Large intestine (tissue), 3 donors: ENCODE results near the gene PEX6. TPM values are rescaled to one million over a fixed set of nuclear protein-coding genes. Genes with fewer than 3 reads are reported as not detected.

Source experiments
- DNase-seq, 2 donors: peaks; one replicate each; pipeline versions ENCODE4 v3.0.0 to v3.0.0-alpha.2; 2013
- H3K27ac ChIP-seq: one replicate; pipeline ENCODE4 v1.5.1; 2013; ENCODE audit warnings: low read length
- H3K27me3 ChIP-seq: 2 replicates; pipeline ENCODE4 v1.6.1; 2013; ENCODE audit warnings: low read length; ENCODE audit not compliant: control insufficient read depth, insufficient read depth
- H3K36me3 ChIP-seq: 2 replicates; pipeline ENCODE4 v1.6.1; 2013; ENCODE audit warnings: low read length; ENCODE audit not compliant: control insufficient read depth, insufficient read depth
- H3K4me1 ChIP-seq: one replicate; pipeline ENCODE4 v1.6.1; 2013; ENCODE audit warnings: low read length; ENCODE audit not compliant: control insufficient read depth, insufficient read depth
- H3K4me3 ChIP-seq: one replicate; pipeline ENCODE4 v1.5.1; 2013; ENCODE audit warnings: low read length
- H3K9me3 ChIP-seq: one replicate; pipeline ENCODE4 v1.6.1; 2013; ENCODE audit warnings: mild to moderate bottlenecking, low read depth, low read length, moderate library complexity; ENCODE audit not compliant: control insufficient read depth
- WGBS: methylation state at CpG from one replicate; pipeline ENCODE4 v1.1.5; 2013; ENCODE audit warnings: low lambda C conversion rate; ENCODE audit not compliant: insufficient coverage; 5-methylcytosine and 5-hydroxymethylcytosine counted together
- polyA plus RNA-seq: library from polyadenylated mRNA; unstranded; fragments of 120-200 nt; gene quantifications from one replicate; pipeline ENCODE4 v1.2.1, GENCODE V29; 2013

Gene PEX6
- polyA plus RNA-seq, 1 donor = 35.7 TPM

- no peaks in the 10 kb centered on the region for H3K9me3 ChIP-seq
- no peak overlapping the region for H3K27ac ChIP-seq
- no peak overlapping the region for H3K4me3 ChIP-seq
- no CpG with 5 or more reads among the region's 11 CpGs for WGBS
- H3K27me3 ChIP-seq = no peaks in the 10 kb centered on the region
- no peak for DNase-seq
- no peaks in the 10 kb centered on the region for H3K4me1 ChIP-seq
- H3K36me3 ChIP-seq = peaks cover 79% of the 10 kb centered on the region
These were observed 11.8 kb downstream of the PEX6 start for GRCh38 chr6:42967228-42967627.

- Histone ChIP-seq H3K4me1 (no peaks in the 10 kb centered on the region), H3K4me3 (no peak overlapping the region), H3K36me3 (peaks cover 78% of the 10 kb centered on the region), H3K9me3 (no peaks in the 10 kb centered on the region), H3K27me3 (no peaks in the 10 kb centered on the region), H3K27ac (no peak overlapping the region)
- no CpG with 5 or more reads among the region's 7 CpGs for WGBS
- DNase-seq = no peak
These were observed 12.4 kb downstream of the PEX6 start for GRCh38 chr6:42966571-42966970.

GRCh38 chr6:42963855-42964605 lies 15.0 kb downstream of the PEX6 start:
- Histone ChIP-seq H3K9me3 (peaks cover 6% of the 10 kb centered on the region), H3K27me3 (peaks cover 8% of the 10 kb centered on the region), H3K4me1 (peaks cover 11% of the 10 kb centered on the region), H3K4me3 (no peak overlapping the region), H3K27ac (no peak overlapping the region), H3K36me3 (peaks cover 64% of the 10 kb centered on the region)
- peak in 1 of 2 donors; percentile 38 for DNase-seq
- 100% methylated on average over 1 of the region's 9 CpGs for WGBS

GRCh38 chr6:42963179-42963854 lies 15.7 kb downstream of the PEX6 start:
- Histone ChIP-seq H3K4me3 (no peak overlapping the region), H3K4me1 (peaks cover 11% of the 10 kb centered on the region), H3K9me3 (peaks cover 6% of the 10 kb centered on the region), H3K27ac (no peak overlapping the region), H3K36me3 (peaks cover 57% of the 10 kb centered on the region), H3K27me3 (peaks cover 8% of the 10 kb centered on the region)
- no peak for DNase-seq
- no CpG with 5 or more reads among the region's 12 CpGs for whole genome bisulfite sequencing

GRCh38 chr6:42962502-42963178 lies 16.3 kb downstream of the PEX6 start:
- no peak overlapping the region for H3K27ac ChIP-seq
- H3K27me3 ChIP-seq = peaks cover 8% of the 10 kb centered on the region
- H3K9me3 ChIP-seq = peaks cover 6% of the 10 kb centered on the region
- H3K36me3 ChIP-seq = peaks cover 52% of the 10 kb centered on the region
- DNase-seq = no peak
- H3K4me1 ChIP-seq = peaks cover 11% of the 10 kb centered on the region
- no CpG with 5 or more reads among the region's 13 CpGs for whole genome bisulfite sequencing
- no peak overlapping the region for H3K4me3 ChIP-seq

- H3K36me3 ChIP-seq = peaks cover 47% of the 10 kb centered on the region
- H3K4me1 ChIP-seq = peaks cover 11% of the 10 kb centered on the region
- H3K27me3 ChIP-seq = peaks cover 8% of the 10 kb centered on the region
- no CpG with 5 or more reads among the region's 12 CpGs for WGBS
- no peak overlapping the region for H3K4me3 ChIP-seq
- no peak for DNase-seq
- H3K9me3 ChIP-seq = peaks cover 6% of the 10 kb centered on the region
- H3K27ac ChIP-seq = no peak overlapping the region
These were observed 16.9 kb downstream of the PEX6 start for GRCh38 chr6:42962096-42962495.

- peaks cover 39% of the 10 kb centered on the region for H3K36me3 ChIP-seq
- peak overlapping the region; percentile 61 for H3K4me3 ChIP-seq
- DNase-seq = no peak
- WGBS = no CpG with 5 or more reads among the region's 15 CpGs
- peaks cover 11% of the 10 kb centered on the region for H3K4me1 ChIP-seq
- peaks cover 6% of the 10 kb centered on the region for H3K9me3 ChIP-seq
- no peak overlapping the region for H3K27ac ChIP-seq
- H3K27me3 ChIP-seq = peaks cover 8% of the 10 kb centered on the region
These were observed 17.9 kb downstream of the PEX6 start for GRCh38 chr6:42961020-42961470.

GRCh38 chr6:42960243-42961019 lies 18.6 kb downstream of the PEX6 start, which contains the start of gene GNMT:
GNMT (plus strand) TSS chr6:42960754; CDS start chr6:42960768, 14 bp downstream.
- Histone ChIP-seq H3K36me3 (peaks cover 32% of the 10 kb centered on the region), H3K4me3 (peak within 1 kb of the TSS; percentile 61), H3K27me3 (peaks cover 8% of the 10 kb centered on the region), H3K27ac (no peak within 1 kb of the TSS), H3K9me3 (peaks cover 6% of the 10 kb centered on the region), H3K4me1 (peaks cover 11% of the 10 kb centered on the region)
- WGBS = no CpG with 5 or more reads among the region's 62 CpGs
- DNase-seq = peak in 1 of 2 donors; percentile 76

- Histone ChIP-seq H3K36me3 (peaks cover 27% of the 10 kb centered on the region), H3K4me1 (peaks cover 11% of the 10 kb centered on the region), H3K9me3 (peaks cover 6% of the 10 kb centered on the region), H3K27me3 (peaks cover 8% of the 10 kb centered on the region), H3K4me3 (peak overlapping the region; percentile 61), H3K27ac (no peak overlapping the region)
- no CpG with 5 or more reads among the region's 13 CpGs for WGBS
- no peak for DNase-seq
These were observed 19.1 kb downstream of the PEX6 start for GRCh38 chr6:42959917-42960242.

GRCh38 chr6:42958125-42958524 lies 20.9 kb downstream of the PEX6 start:
- Histone ChIP-seq H3K36me3 (peaks cover 11% of the 10 kb centered on the region), H3K9me3 (peaks cover 6% of the 10 kb centered on the region), H3K4me1 (peaks cover 11% of the 10 kb centered on the region), H3K27ac (no peak overlapping the region), H3K4me3 (no peak overlapping the region), H3K27me3 (peaks cover 8% of the 10 kb centered on the region)
- no CpG with 5 or more reads among the region's 8 CpGs for WGBS
- no peak for DNase-seq
